ENCODE measurements around the gene ZNF511. TPM values are rescaled to one million over a fixed set of nuclear protein-coding genes. Genes with fewer than 3 reads are reported as not detected.

ZNF511 gene
- total RNA-seq, 6 experiments from 2014 or later = 45.7 to 62.0 (median 52.7) TPM

GRCh38 chr10:133324198-133324792, 15.6 kb downstream of the ZNF511 start:
- peak; percentile 26 for DNase-seq

DNA sequence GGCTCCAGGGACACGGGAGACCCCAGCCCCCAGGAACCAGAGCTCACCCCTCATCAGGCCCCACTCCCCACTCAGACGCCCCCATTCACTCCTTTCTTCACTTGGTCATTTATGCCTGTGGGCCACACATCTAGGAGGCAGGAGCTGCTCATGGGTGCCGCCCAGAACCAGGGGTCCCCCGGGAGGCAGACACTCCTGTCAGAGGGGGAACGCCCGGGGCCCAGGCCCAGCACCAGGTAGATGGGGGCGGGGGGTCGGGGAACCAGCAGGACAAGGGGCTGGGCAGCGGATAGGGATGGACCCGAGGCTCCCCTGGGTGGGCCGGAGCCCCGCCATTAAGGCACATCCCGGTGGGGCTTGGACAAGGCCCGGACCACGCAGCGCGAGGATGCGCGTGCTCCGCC, 16.1 kb downstream of the ZNF511 start:
- Mint-ChIP-seq H3K9me3 (peaks cover 13% of the 10 kb centered on the region), H3K27me3 (ENCODE audit: insufficient read depth) (peaks cover 16% of the 10 kb centered on the region), H3K27ac (no peak overlapping the region), H3K36me3 (ENCODE audit: low read depth) (no peaks in the 10 kb centered on the region), H3K4me1 (ENCODE audit: low read depth) (peaks cover 14% of the 10 kb centered on the region; the same call in 1 of the 2 replicates), H3K4me3 (no peak overlapping the region)
- no peak for DNase-seq
- TF ChIP-seq, protein P1, sequence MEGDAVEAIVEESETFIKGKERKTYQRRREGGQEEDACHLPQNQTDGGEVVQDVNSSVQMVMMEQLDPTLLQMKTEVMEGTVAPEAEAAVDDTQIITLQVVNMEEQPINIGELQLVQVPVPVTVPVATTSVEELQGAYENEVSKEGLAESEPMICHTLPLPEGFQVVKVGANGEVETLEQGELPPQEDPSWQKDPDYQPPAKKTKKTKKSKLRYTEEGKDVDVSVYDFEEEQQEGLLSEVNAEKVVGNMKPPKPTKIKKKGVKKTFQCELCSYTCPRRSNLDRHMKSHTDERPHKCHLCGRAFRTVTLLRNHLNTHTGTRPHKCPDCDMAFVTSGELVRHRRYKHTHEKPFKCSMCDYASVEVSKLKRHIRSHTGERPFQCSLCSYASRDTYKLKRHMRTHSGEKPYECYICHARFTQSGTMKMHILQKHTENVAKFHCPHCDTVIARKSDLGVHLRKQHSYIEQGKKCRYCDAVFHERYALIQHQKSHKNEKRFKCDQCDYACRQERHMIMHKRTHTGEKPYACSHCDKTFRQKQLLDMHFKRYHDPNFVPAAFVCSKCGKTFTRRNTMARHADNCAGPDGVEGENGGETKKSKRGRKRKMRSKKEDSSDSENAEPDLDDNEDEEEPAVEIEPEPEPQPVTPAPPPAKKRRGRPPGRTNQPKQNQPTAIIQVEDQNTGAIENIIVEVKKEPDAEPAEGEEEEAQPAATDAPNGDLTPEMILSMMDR (IDR thresholded peaks at IDR 0.05) = no peak

More at GRCh38 chr10:133324198-133324792, 15.6 kb downstream of the ZNF511 start:
- TF ChIP-seq, protein P1 (IDR thresholded peaks at IDR 0.05) = no peak
- Mint-ChIP-seq H3K4me1 (ENCODE audit: low read depth) (peaks cover 10% of the 10 kb centered on the region), H3K27me3 (ENCODE audit: insufficient read depth) (peaks cover 14% of the 10 kb centered on the region), H3K4me3 (no peak overlapping the region), H3K27ac (no peak overlapping the region), H3K9me3 (peaks cover 15% of the 10 kb centered on the region), H3K36me3 (ENCODE audit: low read depth) (no peaks in the 10 kb centered on the region)

DNA sequence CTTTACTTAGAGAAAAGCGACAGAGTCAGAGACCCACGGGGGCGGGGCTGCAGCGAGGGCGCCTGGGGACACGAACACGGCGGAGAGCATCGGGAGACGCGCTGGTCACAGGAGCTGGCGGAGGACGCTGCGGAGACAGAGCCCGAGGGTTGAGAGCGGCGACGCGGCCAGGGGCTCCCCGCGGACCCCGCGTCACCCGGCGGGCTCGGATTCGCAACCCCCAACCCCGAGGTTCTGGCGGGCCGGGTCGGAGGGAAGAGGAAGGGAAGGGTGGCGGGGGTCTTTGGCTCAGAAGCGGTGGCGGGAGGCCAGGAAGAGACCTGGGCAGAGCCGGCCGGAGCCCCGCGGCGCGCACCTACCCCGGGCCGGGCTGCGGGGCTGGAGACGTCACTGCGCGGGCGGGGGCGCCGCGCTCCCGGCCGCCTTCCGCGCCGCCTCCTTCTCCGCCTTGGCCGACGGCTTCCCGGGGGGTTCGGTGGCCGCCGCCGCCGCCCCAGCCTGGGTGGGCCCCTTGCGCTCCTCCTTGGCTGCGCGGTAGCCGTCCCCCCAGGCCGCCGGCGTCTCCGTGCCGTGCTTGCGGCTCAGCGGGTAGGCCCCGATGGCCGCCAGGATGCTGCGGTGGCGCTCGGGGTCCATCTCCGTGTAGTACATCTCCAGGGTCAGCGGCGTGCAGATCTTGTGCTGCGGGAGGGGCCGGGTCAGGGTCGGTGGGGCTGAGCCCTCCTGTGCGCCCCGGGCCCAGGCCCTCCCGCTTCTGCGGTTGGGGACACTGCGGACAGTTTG, 16.9 kb downstream of the ZNF511 start:
- Mint-ChIP-seq H3K27ac (no peak overlapping the region), H3K4me1 (ENCODE audit: low read depth) (peaks cover 16% of the 10 kb centered on the region; the same call in 1 of the 2 replicates), H3K9me3 (peaks cover 8% of the 10 kb centered on the region; the same call in 1 of the 2 replicates), H3K27me3 (ENCODE audit: insufficient read depth) (peaks cover 16% of the 10 kb centered on the region), H3K4me3 (peak overlapping the region; percentile 41; the same call in 1 of the 2 replicates), H3K36me3 (ENCODE audit: low read depth) (no peaks in the 10 kb centered on the region)
- DNase-seq = no peak
- TF ChIP-seq, protein P1 (IDR thresholded peaks at IDR 0.05) = no peak

DNA sequence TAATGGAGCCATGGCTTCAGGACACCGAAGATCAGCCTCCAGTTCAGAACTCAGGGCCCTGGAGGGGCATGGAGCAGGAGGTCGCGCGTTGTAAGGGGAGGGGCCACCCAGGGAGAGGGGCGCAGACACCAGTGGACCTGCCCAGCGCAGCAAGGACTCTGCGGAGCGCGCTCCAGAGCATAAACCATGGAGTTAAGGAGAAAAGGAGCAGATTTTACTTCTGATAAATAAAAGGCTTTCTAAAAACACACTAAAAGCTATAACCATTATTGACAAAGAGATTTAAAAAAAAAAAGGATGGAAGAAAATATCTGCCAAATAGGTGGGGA, 17.5 kb downstream of the ZNF511 start:
- no peak for DNase-seq
- Mint-ChIP-seq H3K27ac (no peak overlapping the region), H3K36me3 (ENCODE audit: low read depth) (no peaks in the 10 kb centered on the region), H3K4me1 (ENCODE audit: low read depth) (peaks cover 16% of the 10 kb centered on the region; the same call in 1 of the 2 replicates), H3K27me3 (ENCODE audit: insufficient read depth) (peaks cover 20% of the 10 kb centered on the region), H3K9me3 (peaks cover 3% of the 10 kb centered on the region; the same call in 1 of the 2 replicates), H3K4me3 (no peak overlapping the region)
- TF ChIP-seq, protein P1 (IDR thresholded peaks at IDR 0.05) = no peak

DNA sequence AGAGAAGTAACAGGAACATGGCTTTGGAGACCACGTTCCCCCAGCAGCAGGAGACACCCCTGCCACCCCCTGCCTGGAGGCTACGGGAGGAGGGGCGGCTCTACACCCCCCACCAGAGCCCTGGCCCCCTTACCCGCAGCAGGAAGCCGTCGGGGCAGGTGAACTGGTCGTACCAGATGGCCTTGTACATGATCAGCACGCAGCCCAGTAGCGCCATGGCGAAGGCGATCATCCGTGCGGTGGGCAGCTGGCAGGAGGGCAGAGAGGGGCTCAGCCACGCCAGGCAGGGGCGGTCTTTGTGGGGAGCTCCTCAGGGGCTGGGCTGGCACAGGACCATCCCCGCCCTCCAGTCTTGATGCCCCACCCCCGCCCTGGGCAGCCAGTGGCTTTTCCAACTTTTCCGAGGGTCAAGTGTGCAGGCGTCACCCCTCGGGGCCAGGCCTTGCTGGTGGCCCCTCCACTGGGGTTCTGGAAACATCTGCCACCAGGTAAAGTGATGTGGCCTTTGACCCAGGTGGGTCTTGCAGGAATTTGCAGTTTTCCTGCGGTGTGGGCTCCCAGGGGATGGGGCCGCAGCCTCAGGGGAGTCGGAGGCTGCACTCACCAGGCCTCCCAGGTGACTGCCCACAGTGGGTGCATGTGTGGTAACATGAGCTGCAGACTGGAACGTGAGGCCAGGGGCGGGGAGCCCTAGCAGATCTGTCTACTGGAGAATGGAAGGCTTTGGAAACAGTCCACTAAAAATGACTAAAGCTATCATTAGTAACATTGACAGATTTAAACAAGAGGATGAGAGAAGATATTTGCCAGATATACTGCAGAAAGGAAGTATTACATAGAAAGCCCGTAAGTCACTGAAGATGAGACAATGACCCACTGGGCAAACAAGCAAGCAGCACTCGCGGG, 18.3 kb downstream of the ZNF511 start:
- H3K36me3 Mint-ChIP-seq (ENCODE audit: low read depth) = no peaks in the 10 kb centered on the region
- no peaks in the 10 kb centered on the region for H3K9me3 Mint-ChIP-seq
- H3K4me3 Mint-ChIP-seq = no peak overlapping the region
- H3K27me3 Mint-ChIP-seq (ENCODE audit: insufficient read depth) = peaks cover 27% of the 10 kb centered on the region
- no peak for DNase-seq
- peaks cover 16% of the 10 kb centered on the region; the same call in 1 of the 2 replicates for H3K4me1 Mint-ChIP-seq (ENCODE audit: low read depth)
- TF ChIP-seq, protein P1 (IDR thresholded peaks at IDR 0.05) = no peak
- H3K27ac Mint-ChIP-seq = no peak overlapping the region

Data from HFFc6 (cell line).